K562 (cell line): ENCODE data around the gene SLC19A1. TPM values are rescaled to one million over a fixed set of nuclear protein-coding genes. Genes with fewer than 3 reads are reported as not detected.

Source experiments
- ATAC-seq: fragments of 200-7000 bp; cut with Tn5 transposase; 3 replicates; pipeline ENCODE4 v1.9.1; 2020; ENCODE audit warnings: moderate library complexity
- BruUV-seq: library from RNA; stranded (reverse); fragments of 400-500 nt; replicated peaks from 2 replicates; lab custom pipeline; 2021; lab: Mats Ljungman, UMichigan
- CTCF ChIA-PET: fragments of 300-600 bp; formaldehyde crosslinking; extraction: SDS; loops from one replicate; lab custom pipeline; 2021; ENCODE audit warnings: low intra/inter-chr PET ratio; lab: Yijun Ruan, JAX
- POLR2A ChIA-PET: fragments of 300-600, 350-650 bp; sonication (Branson Sonifier 250); formaldehyde crosslinking; extraction: SDS; loops from one replicate; lab custom pipeline; 2021; ENCODE audit warnings: antibody characterized with exemption, inconsistent platforms; lab: Yijun Ruan, JAX
- DNase-seq, 4 experiments: peaks; one replicate each; pipeline versions ENCODE4 v3.0.0 to v3.0.0-alpha.2; 2011 to 2018; ENCODE audit warnings: low spot score in 3 of 4, mixed read lengths in 3 of 4; ENCODE audit errors: extremely low read depth in 1 of 4
- FAIRE-seq: peaks from 2 replicates; lab custom pipeline; 2011; peaks lifted over from hg19 to GRCh38; lab: Jason Lieb, UNC
- H2AFZ ChIP-seq: 2 replicates; pipeline ENCODE4 v1.6.0; 2011; ENCODE audit warnings: low read depth, low read length, control low read depth, inconsistent platforms
- H3K27ac ChIP-seq: fragments of 200-600 bp; 3 replicates; pipeline ENCODE4 v1.8.0; 2011; ENCODE audit warnings: low read depth, mild to moderate bottlenecking, control low read depth, inconsistent platforms, low read length, moderate library complexity, mixed read lengths; ENCODE audit errors: extremely low read depth
- H3K27me3 ChIP-seq, 2 experiments: fragments of 300-600 bp in 1 of 2; 2 replicates in 1 of 2; 3 replicates in 1 of 2; pipeline versions ENCODE4 v1.6.0 to v1.8.0; 2011; ENCODE audit warnings: inconsistent platforms in 2 of 2, low read length in 2 of 2, mild to moderate bottlenecking in 1 of 2, mixed read lengths in 1 of 2, moderate library complexity in 1 of 2; ENCODE audit not compliant: control insufficient read depth in 2 of 2, insufficient read depth in 2 of 2
- H3K36me3 ChIP-seq: fragments of 300-600 bp; 3 replicates; pipeline ENCODE4 v1.8.0; 2011; ENCODE audit warnings: mild to moderate bottlenecking, low read length, inconsistent platforms; ENCODE audit not compliant: control insufficient read depth, insufficient read depth
- H3K4me1 ChIP-seq, 2 experiments: fragments of 200-600 bp in 1 of 2; replicated peaks in 1 of 2; 2 replicates in 1 of 2; 3 replicates in 1 of 2; pipeline versions ENCODE4 v1.5.1 to v1.8.0; 2011; ENCODE audit warnings: inconsistent platforms in 2 of 2, low read length in 2 of 2, mild to moderate bottlenecking in 1 of 2, mixed read lengths in 1 of 2, moderate library complexity in 1 of 2; ENCODE audit not compliant: control insufficient read depth in 2 of 2, insufficient read depth in 2 of 2
- H3K4me2 ChIP-seq: 2 replicates; pipeline ENCODE4 v1.6.1; 2011; ENCODE audit warnings: low read length, control low read depth, inconsistent platforms, mixed read lengths; ENCODE audit not compliant: insufficient read depth
- H3K4me3 ChIP-seq: fragments of 200-600 bp; sonication (generic), shearing (Covaris generic); 2 replicates; pipeline ENCODE4 v1.5.1; 2016; ENCODE audit warnings: control low read depth, inconsistent platforms
- H3K79me2 ChIP-seq: fragments of 200-600 bp; 3 replicates; pipeline ENCODE4 v1.8.0; 2011; ENCODE audit warnings: low read length, inconsistent platforms; ENCODE audit not compliant: control insufficient read depth, insufficient read depth
- H3K9ac ChIP-seq, 2 experiments: 2 replicates each; pipeline versions ENCODE4 v1.6.0 to v1.6.1; 2011; ENCODE audit warnings: low read depth in 2 of 2, low read length in 2 of 2, control low read depth in 1 of 2, inconsistent platforms in 1 of 2, mild to moderate bottlenecking in 1 of 2, mixed read lengths in 1 of 2; ENCODE audit not compliant: insufficient read depth in 1 of 2
- H3K9me1 ChIP-seq: one replicate; pipeline ENCODE4 v1.6.0; 2011; ENCODE audit warnings: inconsistent platforms, mild to moderate bottlenecking, low read length, moderate library complexity; ENCODE audit not compliant: control insufficient read depth, insufficient read depth
- H3K9me3 ChIP-seq: replicated peaks from 2 replicates; pipeline ENCODE4 v1.5.1; 2011; ENCODE audit warnings: low read depth, low read length, inconsistent platforms; ENCODE audit not compliant: control insufficient read depth, insufficient read depth
- H4K20me1 ChIP-seq: replicated peaks from 2 replicates; pipeline ENCODE4 v1.6.1; 2011; ENCODE audit warnings: low read length, inconsistent platforms, mixed read lengths; ENCODE audit not compliant: control insufficient read depth, insufficient read depth
- PCBP1 ChIP-seq: fragments of 200-400 bp; formaldehyde crosslinking; IDR thresholded peaks from 2 replicates; pipeline ENCODE4 v1.6.1; 2018; ENCODE audit warnings: mild to moderate bottlenecking, low read depth, low read length; ENCODE audit not compliant: poor library complexity, severe bottlenecking
- ZC3H8 ChIP-seq: fragments of 450-650 bp; IDR thresholded peaks from 2 replicates; pipeline ENCODE4 v1.6.1; 2017
- WGBS: fragments of 100-300 bp; shearing (Covaris generic); methylation state at CpG from one replicate; pipeline ENCODE4 v1.1.6; 2016; ENCODE audit warnings: low coverage, mixed read lengths; ENCODE audit not compliant: insufficient coverage; ENCODE audit errors: missing lambda C conversion rate; 5-methylcytosine and 5-hydroxymethylcytosine counted together
- in situ Hi-C: fragments of 300-500 bp; cut with MboI; formaldehyde crosslinking; loops from 4 replicates; pipeline ENCODE4 v1.15.0; 2018; ENCODE audit warnings: inconsistent platforms, mixed read lengths
- intact Hi-C: fragments of 100-400 bp; cut with micrococcal nuclease; formaldehyde crosslinking; loops from 2 replicates; pipeline ENCODE4 v1.14.2; 2022
- polyA plus RNA-seq, 8 experiments: library from polyadenylated mRNA; depleted of rRNA in 4 of 8; stranded (reverse) in 5 of 8; unstranded in 3 of 8; fragments of >200 nt; fragmentation: Nextera tagmentation in 2 of 8; fragmentation: Illumina TruSeq in 1 of 8; extraction: Ambion mirVana in 2 of 8; extraction: Trizol in 1 of 8; gene quantifications; 2 replicates each; pipeline versions ENCODE4 v1.2.1 to v1.2.3, GENCODE V29; 2011 to 2014; ENCODE audit warnings: inconsistent platforms in 1 of 8, missing spikeins in 1 of 8
- total RNA-seq, 7 experiments: library from RNA; depleted of rRNA in 6 of 7; stranded (reverse); fragments of >200 nt in 6 of 7; fragmentation: Illumina TruSeq in 2 of 7; extraction: Trizol in 2 of 7; gene quantifications; 2 replicates each; pipeline versions ENCODE4 v1.2.1 to v1.2.3, GENCODE V29; 2011 to 2021; ENCODE audit warnings: low replicate concordance in 1 of 7
- TF ChIP-seq, protein P1 (sequence below): fragments of 200-800 bp; sonication (Bioruptor generic); IDR thresholded peaks from 2 replicates; pipeline ENCODE4 v1.6.1; 2017; ENCODE audit warnings: missing genetic modification characterization, missing compliant biosample characterization
- TF ChIP-seq, protein P2 (sequence below), 2 experiments: fragments of 450-650 bp in 1 of 2; sonication (generic) in 1 of 2; formaldehyde crosslinking in 1 of 2; IDR thresholded peaks in 1 of 2; conservative IDR thresholded peaks in 1 of 2; 2 replicates each; pipeline versions ENCODE4 v1.6.1 to v1.8.1; 2016 to 2023; ENCODE audit warnings: mild to moderate bottlenecking in 2 of 2, moderate library complexity in 2 of 2, inconsistent platforms in 1 of 2, missing genetic modification reagents in 1 of 2
- TF ChIP-seq, protein P3 (sequence below): fragments of 250-450 bp; sonication (Bioruptor Pico); IDR thresholded peaks from 2 replicates; pipeline ENCODE4 v1.8.0; 2021; ENCODE audit warnings: mild to moderate bottlenecking, moderate library complexity

SLC19A1 gene
- total and polyA plus RNA-seq, 9 of the 15 experiments (the other 6 are each of a cell fraction or from before 2014, with no cell fraction given) = 0.65 to 88.7 (median 12.0) TPM

DNA sequence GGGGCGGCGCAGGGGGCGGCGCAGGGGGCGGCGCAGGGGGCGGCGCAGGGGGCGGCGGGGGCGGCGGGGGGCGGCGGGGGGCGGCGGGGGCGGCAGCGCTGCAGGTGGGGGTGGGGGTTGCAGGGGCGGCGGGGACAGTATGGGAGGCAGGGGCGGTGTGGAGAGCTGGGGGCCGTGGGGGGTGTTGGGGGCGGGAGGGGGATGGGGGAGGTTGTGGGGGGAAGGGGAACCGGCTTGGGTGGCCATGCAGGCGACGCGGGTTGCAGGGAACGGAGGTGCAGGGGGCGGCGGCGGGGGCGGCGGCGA lies 13.0 kb upstream of the SLC19A1 start:
- H2AFZ ChIP-seq = no peak overlapping the region
- peak overlapping the region; percentile 40; the same call in 1 of the 2 replicates for H3K4me3 ChIP-seq
- in situ Hi-C loops (loop anchor here (5.0 kb wide), 2 partner anchors 42 to 262 kb away; no protein-coding TSS in a partner anchor), intact Hi-C loops (no loop called here)
- ChIA-PET CTCF (interaction anchor here (0.7 to 3.1 kb wide), 3 partner anchors 42 to 701 kb away, joined by 3 to 33 read pairs (median 21); no protein-coding TSS in a partner anchor), POLR2A (interaction anchor here (0.6 to 2.6 kb wide), 4 partner anchors 16 to 93 kb away, joined by 3 to 12 read pairs (median 3); no protein-coding TSS in a partner anchor)
- FAIRE-seq (no peak), ATAC-seq (no peak), DNase-seq (no peak)
- no peaks in the 10 kb centered on the region for H3K36me3 ChIP-seq
- whole genome bisulfite sequencing = 33% methylated on average over 3 of the region's 34 CpGs
- TF ChIP-seq ZC3H8 (no peak), PCBP1 (peak; percentile 32)
- TF ChIP-seq, protein P1, sequence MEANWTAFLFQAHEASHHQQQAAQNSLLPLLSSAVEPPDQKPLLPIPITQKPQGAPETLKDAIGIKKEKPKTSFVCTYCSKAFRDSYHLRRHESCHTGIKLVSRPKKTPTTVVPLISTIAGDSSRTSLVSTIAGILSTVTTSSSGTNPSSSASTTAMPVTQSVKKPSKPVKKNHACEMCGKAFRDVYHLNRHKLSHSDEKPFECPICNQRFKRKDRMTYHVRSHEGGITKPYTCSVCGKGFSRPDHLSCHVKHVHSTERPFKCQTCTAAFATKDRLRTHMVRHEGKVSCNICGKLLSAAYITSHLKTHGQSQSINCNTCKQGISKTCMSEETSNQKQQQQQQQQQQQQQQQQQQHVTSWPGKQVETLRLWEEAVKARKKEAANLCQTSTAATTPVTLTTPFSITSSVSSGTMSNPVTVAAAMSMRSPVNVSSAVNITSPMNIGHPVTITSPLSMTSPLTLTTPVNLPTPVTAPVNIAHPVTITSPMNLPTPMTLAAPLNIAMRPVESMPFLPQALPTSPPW = peak; percentile 79; the same call in 1 of the 2 replicates
- TF ChIP-seq, protein P2, sequence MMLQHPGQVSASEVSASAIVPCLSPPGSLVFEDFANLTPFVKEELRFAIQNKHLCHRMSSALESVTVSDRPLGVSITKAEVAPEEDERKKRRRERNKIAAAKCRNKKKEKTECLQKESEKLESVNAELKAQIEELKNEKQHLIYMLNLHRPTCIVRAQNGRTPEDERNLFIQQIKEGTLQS (IDR thresholded peaks at IDR 0.05) = no peak
- TF ChIP-seq, protein P2 (CRISPR knock-in tag; conservative IDR thresholded peaks at IDR 0.05) = no peak
- TF ChIP-seq, protein P3, sequence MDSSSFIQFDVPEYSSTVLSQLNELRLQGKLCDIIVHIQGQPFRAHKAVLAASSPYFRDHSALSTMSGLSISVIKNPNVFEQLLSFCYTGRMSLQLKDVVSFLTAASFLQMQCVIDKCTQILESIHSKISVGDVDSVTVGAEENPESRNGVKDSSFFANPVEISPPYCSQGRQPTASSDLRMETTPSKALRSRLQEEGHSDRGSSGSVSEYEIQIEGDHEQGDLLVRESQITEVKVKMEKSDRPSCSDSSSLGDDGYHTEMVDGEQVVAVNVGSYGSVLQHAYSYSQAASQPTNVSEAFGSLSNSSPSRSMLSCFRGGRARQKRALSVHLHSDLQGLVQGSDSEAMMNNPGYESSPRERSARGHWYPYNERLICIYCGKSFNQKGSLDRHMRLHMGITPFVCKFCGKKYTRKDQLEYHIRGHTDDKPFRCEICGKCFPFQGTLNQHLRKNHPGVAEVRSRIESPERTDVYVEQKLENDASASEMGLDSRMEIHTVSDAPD (CRISPR knock-in tag) = no peak
- H3K27me3 ChIP-seq = peaks cover 25 to 42% of the 10 kb centered on the region in 2 experiments
- H3K4me2 ChIP-seq = no peak overlapping the region
- peaks cover 14 to 62% of the 10 kb centered on the region in 2 experiments; a peak in 3 of 5 replicates for H3K4me1 ChIP-seq
- H3K79me2 ChIP-seq = no peaks in the 10 kb centered on the region
- no TSS peak for BruUV-seq
- H3K9ac ChIP-seq = no peak overlapping the region
- H3K9me3 ChIP-seq = no peaks in the 10 kb centered on the region
- H3K27ac ChIP-seq = peak overlapping the region; percentile 57; the same call in 1 of the 3 replicates
- no peaks in the 10 kb centered on the region for H3K9me1 ChIP-seq
- H4K20me1 ChIP-seq = no peaks in the 10 kb centered on the region
